HG03354 (cell line): ENCODE results near the gene CHORDC1.
"Not testable (repeated sequence)": the region's sequence is repeated elsewhere in the genome, so short reads cannot be mapped to it uniquely, and the experiment has no call there.

Experiments
- ATAC-seq: cut with Tn5 transposase; IDR thresholded peaks from one replicate; pipeline ENCODE4 v1.9.1; 2021; ENCODE audit warnings: mild to moderate bottlenecking; ENCODE audit not compliant: unreplicated experiment, poor library complexity, severe bottlenecking

CHORDC1 gene

GRCh38 chr11:90219438-90219837 is 3.4 kb downstream of the CHORDC1 start:
- ATAC-seq = no peak

GRCh38 chr11:90218606-90219005 is 4.2 kb downstream of the CHORDC1 start:
- no peak for ATAC-seq

DNA sequence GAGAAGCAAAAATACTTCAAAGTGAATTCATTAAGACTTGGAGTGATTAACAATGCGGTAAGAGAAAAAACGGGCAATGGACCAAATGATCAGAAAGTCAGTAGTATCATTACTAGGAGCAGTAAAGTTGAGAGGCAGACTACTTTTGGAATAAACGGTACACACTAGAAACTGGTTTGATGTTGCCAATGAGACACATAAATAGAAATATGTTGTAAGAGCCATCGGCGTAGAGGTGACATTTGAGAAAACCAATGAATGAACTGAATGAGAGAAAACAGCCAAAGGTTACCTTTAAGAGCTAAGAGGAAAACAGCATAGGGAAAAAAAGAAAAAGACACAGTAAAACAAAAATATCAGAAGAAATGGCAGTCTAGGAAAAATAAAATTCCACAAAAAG is 6.2 kb downstream of the CHORDC1 start:
- ATAC-seq = no peak

DNA sequence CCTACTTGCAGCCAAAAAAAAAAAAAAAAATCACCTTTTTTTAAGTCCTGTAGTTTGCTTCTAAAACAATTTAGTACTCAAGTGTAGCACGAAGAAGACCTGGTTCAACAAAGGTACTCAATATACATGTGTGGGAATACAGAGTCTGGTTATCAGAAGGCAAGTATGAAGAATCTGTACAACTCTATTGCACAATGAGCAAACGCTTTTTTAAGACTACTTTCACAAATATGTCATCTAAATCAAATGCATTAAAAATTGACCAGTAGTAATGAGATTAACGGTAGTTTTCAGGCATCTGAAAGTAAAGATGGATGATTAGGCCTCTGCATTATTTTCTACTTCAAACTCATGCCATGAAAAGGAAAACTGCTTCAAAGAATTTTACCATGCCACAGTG is 9.5 kb downstream of the CHORDC1 start:
- no peak for ATAC-seq

- ATAC-seq = no peak
These were observed 14.0 kb downstream of the CHORDC1 start for GRCh38 chr11:90208857-90209256.

DNA sequence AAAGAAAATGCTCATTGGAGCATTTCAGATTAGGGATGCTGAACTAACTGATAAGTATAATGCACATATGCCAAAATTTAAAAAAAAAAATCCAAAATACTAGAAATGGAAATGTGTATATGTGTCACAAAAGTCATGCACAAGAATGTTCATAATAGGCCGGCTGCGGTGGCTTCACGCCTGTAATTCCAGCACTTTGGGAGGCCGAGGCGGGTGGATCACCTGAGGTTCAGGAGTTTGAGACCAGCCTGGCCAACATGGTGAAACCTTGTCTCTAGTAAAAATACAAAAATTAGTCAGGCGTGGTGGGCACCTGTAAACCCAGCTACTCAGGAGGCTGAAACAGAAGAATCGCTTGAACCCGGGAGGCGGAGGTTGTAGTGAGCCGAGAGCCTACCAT is 14.9 kb downstream of the CHORDC1 start:
- not testable (repeated sequence) for ATAC-seq

GRCh38 chr11:90204832-90205646 is 17.8 kb downstream of the CHORDC1 start:
- ATAC-seq = peak; percentile 92

DNA sequence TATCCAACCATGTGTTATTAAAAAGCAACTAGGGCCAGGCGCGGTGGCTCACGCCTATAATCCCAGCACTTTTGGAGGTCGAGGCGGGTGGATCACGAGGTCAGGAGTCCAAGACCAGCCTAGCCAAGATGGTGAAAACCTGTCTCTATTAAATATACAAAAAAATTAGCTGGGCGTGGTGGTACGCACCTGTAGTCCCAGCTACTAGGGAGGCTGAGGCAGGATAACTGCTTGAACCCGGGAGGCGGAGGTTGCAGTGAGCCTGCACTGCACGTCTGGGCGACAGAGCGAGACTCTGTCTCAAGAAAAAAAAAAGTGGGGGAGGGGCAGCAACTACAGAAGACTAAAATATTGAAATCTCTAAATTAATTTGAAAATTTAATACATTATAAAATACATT is 18.4 kb downstream of the CHORDC1 start:
- ATAC-seq = no peak

DNA sequence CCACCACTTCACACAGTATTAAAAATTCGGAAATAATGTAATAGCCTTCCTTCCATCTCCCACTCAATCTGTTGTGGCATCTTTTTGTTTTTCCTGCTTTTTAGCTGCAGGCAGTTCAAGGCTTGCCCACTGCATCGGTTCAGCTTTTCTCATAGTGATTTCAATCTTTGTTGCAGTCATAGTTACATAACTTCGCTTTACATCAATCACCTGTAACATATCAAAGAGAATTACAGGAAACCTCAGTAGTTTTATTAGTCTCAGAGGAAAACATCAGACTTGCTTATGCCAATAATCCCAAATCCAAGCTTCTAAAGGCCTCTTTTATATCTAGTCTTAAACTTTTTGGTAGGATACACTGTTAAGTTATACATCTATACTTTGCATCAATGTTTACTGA is 20.5 kb downstream of the CHORDC1 start:
- ATAC-seq = no peak

DNA sequence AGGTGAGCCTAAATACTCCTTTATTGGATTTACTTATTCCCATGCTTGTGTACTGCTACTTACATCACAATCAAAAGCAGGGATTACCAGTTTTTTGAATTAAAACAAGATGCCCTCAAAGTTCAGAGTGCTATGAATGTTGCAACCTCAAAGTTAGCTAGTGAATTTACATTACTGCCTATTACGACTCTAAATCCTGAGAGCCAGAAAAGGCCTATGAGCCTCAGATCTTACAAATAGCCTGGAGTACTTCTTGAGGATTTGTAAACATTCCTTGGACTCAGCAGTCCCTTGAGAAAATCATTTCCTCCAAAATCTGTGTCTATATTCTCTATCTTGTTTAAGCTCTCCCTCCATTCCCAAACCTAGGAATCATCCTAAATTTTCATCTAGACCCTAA is 25.5 kb downstream of the CHORDC1 start:
- ATAC-seq = no peak

- ATAC-seq = no peak
These were observed 29.8 kb downstream of the CHORDC1 start for GRCh38 chr11:90192869-90193582.

DNA sequence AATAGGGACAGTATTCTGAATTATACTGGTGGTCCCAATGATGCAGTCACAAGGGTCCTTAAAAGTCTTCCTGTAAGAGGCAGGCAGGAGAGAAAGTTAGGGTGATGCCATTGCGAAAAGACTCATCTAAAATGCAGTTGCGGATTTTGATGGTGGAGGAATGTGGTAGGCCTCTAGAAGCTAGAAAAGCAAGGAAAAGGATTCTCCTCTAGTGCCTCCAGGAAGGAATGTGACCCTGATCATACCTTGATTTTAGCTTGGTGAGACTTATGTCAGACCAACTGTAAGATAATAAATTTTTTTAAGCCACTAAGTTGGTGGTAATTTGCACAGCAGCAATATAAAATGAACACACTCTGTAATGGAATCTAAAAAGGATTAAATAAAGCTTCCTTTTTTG is 33.8 kb downstream of the CHORDC1 start:
- ATAC-seq = no peak

GRCh38 chr11:90187839-90188238 is 35.0 kb downstream of the CHORDC1 start:
- no peak for ATAC-seq

- ATAC-seq = no peak
These were observed 42.9 kb downstream of the CHORDC1 start for GRCh38 chr11:90179923-90180322.

GRCh38 chr11:90178751-90179150 is 44.1 kb downstream of the CHORDC1 start:
- ATAC-seq = no peak

DNA sequence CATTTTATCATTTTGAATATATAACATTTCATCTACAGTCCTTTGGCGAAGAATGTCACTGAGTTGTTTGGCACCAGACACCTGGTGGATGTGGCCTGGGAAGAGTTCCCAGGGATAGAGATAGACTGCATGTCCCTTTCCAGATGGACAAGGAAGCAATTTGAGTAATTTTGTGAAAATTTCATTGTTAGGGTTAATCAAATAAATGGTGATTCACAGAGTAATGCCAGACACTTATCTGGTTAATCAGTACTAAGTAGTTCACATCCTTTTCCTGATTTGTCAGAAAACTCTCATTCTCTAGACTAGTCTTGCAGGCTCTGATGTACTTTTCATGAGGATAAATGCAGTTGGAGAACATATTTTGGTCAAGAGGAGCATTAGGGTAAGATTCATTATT is 46.8 kb downstream of the CHORDC1 start:
- no peak for ATAC-seq

GRCh38 chr11:90171359-90171758 is 51.5 kb downstream of the CHORDC1 start:
- ATAC-seq = no peak

DNA sequence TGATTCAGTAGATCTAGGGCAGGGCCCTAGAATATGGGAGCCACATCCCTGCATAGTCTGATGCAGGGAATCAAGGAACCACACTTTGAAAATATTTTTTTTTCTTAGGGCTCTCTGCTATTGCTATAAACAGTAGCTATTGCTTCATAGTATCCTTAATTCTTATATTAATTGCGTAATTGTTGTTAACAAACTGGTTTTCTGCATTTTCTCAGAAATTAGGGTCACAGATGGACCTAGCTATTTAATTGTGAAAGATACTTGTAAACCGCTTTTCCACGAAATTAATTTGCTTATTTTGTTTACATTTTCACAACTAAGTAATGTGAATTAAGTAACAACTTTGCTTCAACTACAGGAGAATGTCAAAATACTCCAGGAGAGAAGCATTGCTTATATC is 54.3 kb downstream of the CHORDC1 start:
- no peak for ATAC-seq

DNA sequence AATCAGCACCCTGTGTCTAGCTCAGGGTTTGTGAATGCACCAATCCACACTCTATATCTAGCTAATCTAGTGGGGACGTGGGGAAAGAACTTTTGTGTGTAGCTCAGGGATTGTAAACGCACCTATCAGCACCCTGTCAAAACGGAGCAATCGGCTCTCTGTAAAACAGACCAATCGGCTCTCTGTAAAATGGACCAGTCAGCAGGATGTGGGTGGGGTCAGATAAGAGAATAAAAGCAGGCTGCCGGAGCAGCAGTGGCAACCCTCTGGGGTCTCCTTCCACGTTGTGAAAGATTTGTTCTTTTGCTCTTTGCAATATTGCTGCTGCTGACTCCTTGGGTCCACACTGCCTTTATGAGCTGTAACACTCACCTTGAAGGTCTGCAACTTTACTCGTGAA is 55.1 kb downstream of the CHORDC1 start:
- not testable (repeated sequence) for ATAC-seq

DNA sequence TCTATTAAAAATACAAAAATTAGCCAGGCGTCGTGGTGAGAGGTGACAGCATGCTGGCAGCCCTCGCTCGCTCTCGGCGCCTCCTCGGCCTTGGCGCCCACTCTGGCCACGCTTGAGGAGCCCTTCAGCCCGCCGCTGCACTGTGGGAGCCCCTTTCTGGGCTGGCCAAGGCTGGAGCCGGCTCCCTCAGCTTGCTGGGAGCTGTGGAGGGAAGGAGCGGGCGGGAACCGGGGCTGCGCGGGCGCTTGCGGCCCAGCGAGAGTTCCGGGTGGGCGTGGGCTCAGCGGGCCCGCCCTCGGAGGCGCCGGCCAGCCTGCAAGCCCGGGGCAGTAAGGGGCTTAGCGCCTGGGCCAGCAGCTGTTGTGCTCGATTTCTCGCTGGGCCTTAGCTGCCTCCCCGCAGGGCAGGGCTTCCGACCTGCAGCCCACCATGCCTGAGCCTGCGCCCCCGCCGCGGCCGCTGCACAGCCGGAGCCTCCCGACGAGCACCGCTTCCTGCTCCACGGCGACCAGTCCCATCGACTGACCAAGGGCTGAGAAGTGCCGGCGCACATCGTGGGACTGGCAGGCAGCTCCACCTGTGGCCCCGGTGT is 55.8 kb downstream of the CHORDC1 start:
- not testable (repeated sequence) for ATAC-seq
